Measurements from ENCODE around the gene PAQR3.
A peak's percentile ranks its signal among the peaks of the same experiment; 100 is the strongest.
"Not testable (repeated sequence)": the region's sequence is repeated elsewhere in the genome, so short reads cannot be mapped to it uniquely, and the experiment has no call there.

Gene PAQR3

GRCh38 chr4:78901882-78902281 lies 37.4 kb downstream of the PAQR3 start:
- H3K27ac Mint-ChIP-seq, result no peak overlapping the region
- no peaks in the 10 kb centered on the region for H3K27me3 Mint-ChIP-seq
- no peaks in the 10 kb centered on the region for H3K36me3 Mint-ChIP-seq (ENCODE audit: low read depth)
- no peaks in the 10 kb centered on the region for H3K4me1 Mint-ChIP-seq (ENCODE audit: low read depth)
- no peaks in the 10 kb centered on the region for H3K9me3 Mint-ChIP-seq
- H3K4me3 Mint-ChIP-seq, result no peak overlapping the region

GRCh38 chr4:78899302-78899701 lies 39.9 kb downstream of the PAQR3 start:
- Mint-ChIP-seq H3K4me1 (ENCODE audit: low read depth) (no peaks in the 10 kb centered on the region), H3K4me3 (no peak overlapping the region), H3K9me3 (no peaks in the 10 kb centered on the region), H3K27me3 (no peaks in the 10 kb centered on the region), H3K27ac (no peak overlapping the region), H3K36me3 (ENCODE audit: low read depth) (peaks cover 5% of the 10 kb centered on the region)

- Mint-ChIP-seq H3K36me3 (ENCODE audit: low read depth) (peaks cover 37% of the 10 kb centered on the region), H3K4me3 (no peak overlapping the region), H3K4me1 (ENCODE audit: low read depth) (no peaks in the 10 kb centered on the region), H3K9me3 (no peaks in the 10 kb centered on the region), H3K27ac (no peak overlapping the region), H3K27me3 (no peaks in the 10 kb centered on the region)
Measured at GRCh38 chr4:78889955-78890354, 49.3 kb downstream of the PAQR3 start.

GRCh38 chr4:78885598-78885997 lies 53.6 kb downstream of the PAQR3 start:
- Mint-ChIP-seq H3K27me3 (no peaks in the 10 kb centered on the region), H3K36me3 (ENCODE audit: low read depth) (peaks cover 19% of the 10 kb centered on the region), H3K4me1 (ENCODE audit: low read depth) (no peaks in the 10 kb centered on the region), H3K27ac (no peak overlapping the region), H3K9me3 (no peaks in the 10 kb centered on the region), H3K4me3 (no peak overlapping the region)

- H3K27ac Mint-ChIP-seq, result no peak overlapping the region
- no peaks in the 10 kb centered on the region for H3K4me1 Mint-ChIP-seq (ENCODE audit: low read depth)
- no peaks in the 10 kb centered on the region for H3K27me3 Mint-ChIP-seq
- H3K9me3 Mint-ChIP-seq, result no peaks in the 10 kb centered on the region
- H3K4me3 Mint-ChIP-seq, result no peak overlapping the region
- peaks cover 15% of the 10 kb centered on the region for H3K36me3 Mint-ChIP-seq (ENCODE audit: low read depth)
Measured at GRCh38 chr4:78880874-78881492, 58.3 kb downstream of the PAQR3 start.

- Mint-ChIP-seq H3K27ac (no peak overlapping the region), H3K27me3 (no peaks in the 10 kb centered on the region), H3K4me1 (ENCODE audit: low read depth) (no peaks in the 10 kb centered on the region), H3K9me3 (no peaks in the 10 kb centered on the region), H3K36me3 (ENCODE audit: low read depth) (peaks cover 23% of the 10 kb centered on the region), H3K4me3 (no peak overlapping the region)
Measured at GRCh38 chr4:78878031-78878430, 61.2 kb downstream of the PAQR3 start.

GRCh38 chr4:78876568-78877320 lies 62.5 kb downstream of the PAQR3 start:
- Mint-ChIP-seq H3K27ac (no peak overlapping the region), H3K27me3 (no peaks in the 10 kb centered on the region), H3K4me1 (ENCODE audit: low read depth) (no peaks in the 10 kb centered on the region), H3K36me3 (ENCODE audit: low read depth) (peaks cover 34% of the 10 kb centered on the region), H3K4me3 (no peak overlapping the region), H3K9me3 (no peaks in the 10 kb centered on the region)

- peaks cover 36% of the 10 kb centered on the region for H3K36me3 Mint-ChIP-seq (ENCODE audit: low read depth)
- H3K27ac Mint-ChIP-seq, result no peak overlapping the region
- no peaks in the 10 kb centered on the region for H3K4me1 Mint-ChIP-seq (ENCODE audit: low read depth)
- no peaks in the 10 kb centered on the region for H3K27me3 Mint-ChIP-seq
- H3K4me3 Mint-ChIP-seq, result no peak overlapping the region
- H3K9me3 Mint-ChIP-seq, result no peaks in the 10 kb centered on the region
Measured at GRCh38 chr4:78870056-78870455, 69.2 kb downstream of the PAQR3 start.

- not testable (repeated sequence) for H3K4me1 Mint-ChIP-seq (ENCODE audit: low read depth); H3K27me3 Mint-ChIP-seq; H3K4me3 Mint-ChIP-seq; H3K27ac Mint-ChIP-seq; H3K9me3 Mint-ChIP-seq
- peaks cover 31% of the 10 kb centered on the region for H3K36me3 Mint-ChIP-seq (ENCODE audit: low read depth)
Measured at GRCh38 chr4:78868712-78869111, 70.5 kb downstream of the PAQR3 start.

- Mint-ChIP-seq H3K4me1 (ENCODE audit: low read depth) (peaks cover 12% of the 10 kb centered on the region), H3K9me3 (no peaks in the 10 kb centered on the region), H3K27me3 (no peaks in the 10 kb centered on the region), H3K27ac (no peak overlapping the region), H3K4me3 (no peak overlapping the region), H3K36me3 (ENCODE audit: low read depth) (peaks cover 22% of the 10 kb centered on the region)
Measured at GRCh38 chr4:78865451-78865850, 73.8 kb downstream of the PAQR3 start.

GRCh38 chr4:78864405-78865024 lies 74.7 kb downstream of the PAQR3 start:
- H3K27me3 Mint-ChIP-seq, result no peaks in the 10 kb centered on the region
- H3K27ac Mint-ChIP-seq, result peak overlapping the region; percentile 8
- H3K4me3 Mint-ChIP-seq, result no peak overlapping the region
- no peaks in the 10 kb centered on the region for H3K9me3 Mint-ChIP-seq
- peaks cover 29% of the 10 kb centered on the region for H3K36me3 Mint-ChIP-seq (ENCODE audit: low read depth)
- H3K4me1 Mint-ChIP-seq (ENCODE audit: low read depth), result peaks cover 12% of the 10 kb centered on the region

- H3K4me1 Mint-ChIP-seq (ENCODE audit: low read depth), result peaks cover 12% of the 10 kb centered on the region
- no peak overlapping the region for H3K4me3 Mint-ChIP-seq
- no peak overlapping the region for H3K27ac Mint-ChIP-seq
- no peaks in the 10 kb centered on the region for H3K9me3 Mint-ChIP-seq
- no peaks in the 10 kb centered on the region for H3K27me3 Mint-ChIP-seq
- peaks cover 29% of the 10 kb centered on the region for H3K36me3 Mint-ChIP-seq (ENCODE audit: low read depth)
Measured at GRCh38 chr4:78863991-78864390, 75.2 kb downstream of the PAQR3 start.

GRCh38 chr4:78863254-78863869 lies 75.9 kb downstream of the PAQR3 start:
- Mint-ChIP-seq H3K27me3 (no peaks in the 10 kb centered on the region), H3K4me1 (ENCODE audit: low read depth) (peaks cover 12% of the 10 kb centered on the region), H3K27ac (peak overlapping the region; percentile 39), H3K9me3 (no peaks in the 10 kb centered on the region), H3K36me3 (ENCODE audit: low read depth) (peaks cover 27% of the 10 kb centered on the region), H3K4me3 (no peak overlapping the region)

- Mint-ChIP-seq H3K27ac (no peak overlapping the region), H3K27me3 (no peaks in the 10 kb centered on the region), H3K9me3 (no peaks in the 10 kb centered on the region)
Measured at GRCh38 chr4:78862314-78862737, 76.9 kb downstream of the PAQR3 start.

More at GRCh38 chr4:78862314-78862737, 76.9 kb downstream of the PAQR3 start:
- Mint-ChIP-seq H3K4me1 (ENCODE audit: low read depth) (peaks cover 12% of the 10 kb centered on the region), H3K4me3 (no peak overlapping the region), H3K36me3 (ENCODE audit: low read depth) (peaks cover 22% of the 10 kb centered on the region)
